GM12891 (cell line): ENCODE measurements around the gene PRKAG3.

Experiments used
- PAX5 ChIP-seq: IDR thresholded peaks from 2 replicates; pipeline ENCODE4 v1.6.1; 2011; ENCODE audit warnings: low read length, moderate library complexity, mild to moderate bottlenecking; ENCODE audit not compliant: insufficient read depth, severe bottlenecking
- POLR2A ChIP-seq: IDR thresholded peaks from 2 replicates; pipeline ENCODE4 v1.6.1; 2011; ENCODE audit warnings: low read depth, low read length, control low read depth
- POLR2AphosphoS5 ChIP-seq: IDR thresholded peaks from 2 replicates; pipeline ENCODE4 v1.6.1; 2011; ENCODE audit warnings: low read depth, low read length, control low read depth
- POU2F2 ChIP-seq: IDR thresholded peaks from 2 replicates; pipeline ENCODE4 v1.6.1; 2011; ENCODE audit warnings: low read depth, mild to moderate bottlenecking, control low read depth, low read length, moderate library complexity
- SPI1 ChIP-seq: IDR thresholded peaks from 2 replicates; pipeline ENCODE4 v1.6.1; 2011; ENCODE audit warnings: low read depth, low read length, control low read depth
- TAF1 ChIP-seq: IDR thresholded peaks from 2 replicates; pipeline ENCODE4 v1.6.1; 2011; ENCODE audit warnings: low read depth, low read length, control low read depth

DNA sequence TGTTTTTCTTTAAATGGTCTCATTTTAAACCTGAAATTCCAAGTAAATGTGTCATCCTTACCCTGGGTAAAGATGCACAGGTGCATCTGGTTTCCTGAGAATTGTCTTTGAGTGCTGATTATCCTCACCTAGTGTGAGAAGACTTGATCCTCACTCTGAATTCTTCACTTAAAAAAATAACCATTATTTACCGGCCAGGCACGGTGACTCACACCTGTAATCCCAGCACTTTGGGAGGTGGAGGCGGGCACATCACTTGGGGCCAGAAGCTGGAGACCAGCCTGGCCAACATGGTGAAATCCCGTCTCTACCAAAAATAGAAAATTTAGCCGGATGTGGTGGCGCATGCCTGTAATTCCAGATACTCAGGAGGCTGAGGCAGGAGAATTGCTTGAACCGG lies 18.1 kb upstream of the PRKAG3 start:
- TF ChIP-seq POLR2AphosphoS5 (no peak), TAF1 (no peak), POLR2A (no peak), SPI1 (no peak), PAX5 (no peak), POU2F2 (no peak)
